ENCODE results near the gene LRRN2. TPM values are rescaled to one million over a fixed set of nuclear protein-coding genes. Genes with fewer than 3 reads are reported as not detected.
"Not testable (repeated sequence)": the region's sequence is repeated elsewhere in the genome, so short reads cannot be mapped to it uniquely, and the experiment has no call there.

LRRN2 gene
- total RNA-seq, 1 experiment from 2014 or later, result not detected

- Histone ChIP-seq H3K4me1 (no peaks in the 10 kb centered on the region), H3K27ac (no peak overlapping the region), H3K9me3 (replicated peaks) (no peaks in the 10 kb centered on the region), H3K36me3 (no peaks in the 10 kb centered on the region), H3K27me3 (0 out of 2 replicates have a peak, but pooled peaks cover 2% of the 10 kb centered on the region), H3K4me3 (no peak overlapping the region)
- DNase-seq, result no peak
Measured at GRCh38 chr1:204571128-204571527, 114.4 kb downstream of the LRRN2 start.

DNA sequence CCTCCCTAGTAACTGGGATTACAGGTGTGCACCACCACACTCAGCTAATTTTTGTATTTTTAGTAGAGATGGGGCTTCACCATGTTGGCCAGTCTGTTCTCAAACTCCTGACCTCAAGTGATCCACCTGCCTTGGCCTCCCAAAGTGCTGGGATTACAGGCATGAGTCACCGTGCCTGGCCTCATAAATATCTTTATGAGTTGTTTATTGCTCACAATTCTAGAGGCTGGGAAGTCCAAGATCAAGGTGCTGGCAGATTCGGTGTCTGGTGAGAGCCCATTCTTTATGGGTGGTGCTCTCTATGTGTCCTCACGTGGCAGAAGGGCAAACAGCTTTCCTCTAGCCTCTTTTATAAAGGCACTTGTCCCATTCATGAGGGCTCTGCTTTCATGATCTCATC lies 115.5 kb downstream of the LRRN2 start:
- DNase-seq, result not testable (repeated sequence)

DNA sequence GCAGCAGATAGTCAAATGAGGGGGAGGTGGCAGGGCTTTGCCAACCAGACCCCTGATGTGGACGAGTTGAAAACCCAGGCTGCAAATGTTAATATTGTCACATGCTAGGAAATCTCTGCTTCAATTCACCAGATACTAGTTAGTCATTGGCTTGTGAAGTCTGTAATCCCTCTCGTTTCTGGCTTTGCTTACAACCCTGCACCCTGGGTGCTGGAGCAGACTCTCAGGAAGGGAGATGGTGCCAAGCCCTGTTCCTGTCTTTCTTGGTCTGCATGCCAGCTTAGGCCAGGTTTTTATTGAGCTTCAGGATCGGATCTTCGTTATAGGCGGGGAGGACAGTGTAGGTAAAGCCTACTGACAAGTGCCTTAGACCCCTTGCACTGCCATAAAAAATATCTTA lies 116.1 kb downstream of the LRRN2 start:
- Histone ChIP-seq H3K9me3 (replicated peaks) (no peaks in the 10 kb centered on the region), H3K27ac (no peak overlapping the region), H3K36me3 (no peaks in the 10 kb centered on the region), H3K27me3 (no peaks in the 10 kb centered on the region), H3K4me1 (no peaks in the 10 kb centered on the region; the same call in 1 of the 2 replicates), H3K4me3 (no peak overlapping the region)
- DNase-seq, result no peak

More for the DNA sequence above, 115.5 kb downstream of the LRRN2 start:
- not testable (repeated sequence) for H3K27ac ChIP-seq; H3K4me3 ChIP-seq; H3K9me3 ChIP-seq (replicated peaks); H3K36me3 ChIP-seq; H3K4me1 ChIP-seq; H3K27me3 ChIP-seq

GRCh38 chr1:204568576-204569315 lies 116.8 kb downstream of the LRRN2 start:
- Histone ChIP-seq H3K27ac (no peak overlapping the region), H3K9me3 (replicated peaks) (no peaks in the 10 kb centered on the region), H3K36me3 (no peaks in the 10 kb centered on the region), H3K27me3 (no peaks in the 10 kb centered on the region), H3K4me1 (no peaks in the 10 kb centered on the region; the same call in 1 of the 2 replicates), H3K4me3 (no peak overlapping the region)
- DNase-seq, result no peak

Other genes starting within 250 kb of the LRRN2 start
- 2.4 and 3.6 TPM in 2 replicates for gene PIK3C2B, start 190.9 kb downstream of the LRRN2 start, total RNA-seq (2014; rRNA removed; shearing (Covaris generic))
- 26.6 and 41.2 TPM in 2 replicates for gene MDM4, start 169.3 kb downstream of the LRRN2 start, total RNA-seq (2014; rRNA removed; shearing (Covaris generic))
- gene NFASC, start 185.1 kb upstream of the LRRN2 start, total RNA-seq (2014; rRNA removed; shearing (Covaris generic)), result 58.7 and 72.0 TPM in 2 replicates